Measurements from ENCODE around the gene OR52K1.

Gene OR52K1

DNA sequence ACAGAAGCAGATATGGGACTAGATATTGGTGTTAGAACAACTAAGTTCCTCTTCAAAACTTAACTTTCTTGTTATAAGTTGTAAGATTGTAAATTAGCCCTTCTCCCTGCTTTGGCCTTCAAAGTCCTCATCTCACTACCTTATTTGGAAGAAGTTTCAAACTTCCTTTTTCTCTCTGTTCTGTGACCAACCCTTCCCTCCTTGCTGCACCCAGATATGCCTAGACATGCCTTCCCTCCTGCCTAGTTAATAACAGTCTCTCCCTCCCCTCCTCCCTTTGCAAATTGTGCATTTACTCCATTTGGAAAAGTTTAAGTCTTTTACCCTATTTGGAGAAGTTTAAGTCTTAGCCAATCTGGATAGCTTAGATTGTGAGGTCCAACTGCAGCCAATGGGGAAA, 28.4 kb upstream of the OR52K1 start:
- TF ChIP-seq, protein P1, sequence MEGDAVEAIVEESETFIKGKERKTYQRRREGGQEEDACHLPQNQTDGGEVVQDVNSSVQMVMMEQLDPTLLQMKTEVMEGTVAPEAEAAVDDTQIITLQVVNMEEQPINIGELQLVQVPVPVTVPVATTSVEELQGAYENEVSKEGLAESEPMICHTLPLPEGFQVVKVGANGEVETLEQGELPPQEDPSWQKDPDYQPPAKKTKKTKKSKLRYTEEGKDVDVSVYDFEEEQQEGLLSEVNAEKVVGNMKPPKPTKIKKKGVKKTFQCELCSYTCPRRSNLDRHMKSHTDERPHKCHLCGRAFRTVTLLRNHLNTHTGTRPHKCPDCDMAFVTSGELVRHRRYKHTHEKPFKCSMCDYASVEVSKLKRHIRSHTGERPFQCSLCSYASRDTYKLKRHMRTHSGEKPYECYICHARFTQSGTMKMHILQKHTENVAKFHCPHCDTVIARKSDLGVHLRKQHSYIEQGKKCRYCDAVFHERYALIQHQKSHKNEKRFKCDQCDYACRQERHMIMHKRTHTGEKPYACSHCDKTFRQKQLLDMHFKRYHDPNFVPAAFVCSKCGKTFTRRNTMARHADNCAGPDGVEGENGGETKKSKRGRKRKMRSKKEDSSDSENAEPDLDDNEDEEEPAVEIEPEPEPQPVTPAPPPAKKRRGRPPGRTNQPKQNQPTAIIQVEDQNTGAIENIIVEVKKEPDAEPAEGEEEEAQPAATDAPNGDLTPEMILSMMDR (IDR thresholded peaks at IDR 0.05; ENCODE audit: low read depth, low read length), result no peak
- no peak overlapping the region for H3K4me3 ChIP-seq (ENCODE audit: low read depth, low read length)

DNA sequence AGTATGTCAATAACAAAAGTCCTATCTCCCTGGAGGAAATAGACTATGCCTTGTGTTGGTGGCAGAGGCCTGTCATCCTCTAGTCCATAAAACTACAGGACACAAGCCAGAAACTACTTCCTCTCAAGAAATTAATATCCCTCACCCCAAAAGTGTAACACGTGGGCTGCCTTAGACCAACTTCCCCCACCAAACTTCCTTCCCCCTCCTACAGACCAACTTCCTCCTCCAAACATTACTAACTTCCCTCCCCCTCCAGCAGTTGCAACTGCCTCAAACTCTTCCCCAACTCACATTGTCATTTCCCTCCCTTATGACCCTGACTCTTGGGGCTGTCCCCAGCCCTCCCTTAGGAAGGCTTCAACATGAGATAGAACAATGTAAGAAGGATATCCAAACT, 27.0 kb upstream of the OR52K1 start:
- TF ChIP-seq, protein P1 (IDR thresholded peaks at IDR 0.05; ENCODE audit: low read depth, low read length), result no peak
- H3K4me3 ChIP-seq (ENCODE audit: low read depth, low read length), result no peak overlapping the region

DNA sequence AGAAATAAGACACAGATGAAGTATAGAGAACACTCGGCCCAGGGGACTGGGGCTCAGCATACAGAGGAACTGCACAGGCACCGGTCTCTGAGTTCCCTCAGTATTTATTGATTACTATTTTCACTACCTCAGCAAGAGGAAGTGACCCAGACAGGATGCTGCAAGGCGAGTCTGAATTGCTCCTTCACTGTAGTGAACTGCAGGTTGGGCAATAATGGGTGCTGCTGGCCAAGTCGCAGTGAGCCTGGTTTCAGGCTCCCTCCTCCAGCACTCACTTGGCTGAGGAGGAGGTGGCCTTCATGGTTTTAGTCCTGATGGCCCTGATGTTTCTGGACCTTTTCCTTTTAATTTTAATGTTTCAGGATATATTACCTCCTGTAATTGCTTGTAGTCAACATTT, 22.9 kb upstream of the OR52K1 start:
- TF ChIP-seq, protein P1 (IDR thresholded peaks at IDR 0.05; ENCODE audit: low read depth, low read length), result no peak
- no peak overlapping the region for H3K4me3 ChIP-seq (ENCODE audit: low read depth, low read length)

DNA sequence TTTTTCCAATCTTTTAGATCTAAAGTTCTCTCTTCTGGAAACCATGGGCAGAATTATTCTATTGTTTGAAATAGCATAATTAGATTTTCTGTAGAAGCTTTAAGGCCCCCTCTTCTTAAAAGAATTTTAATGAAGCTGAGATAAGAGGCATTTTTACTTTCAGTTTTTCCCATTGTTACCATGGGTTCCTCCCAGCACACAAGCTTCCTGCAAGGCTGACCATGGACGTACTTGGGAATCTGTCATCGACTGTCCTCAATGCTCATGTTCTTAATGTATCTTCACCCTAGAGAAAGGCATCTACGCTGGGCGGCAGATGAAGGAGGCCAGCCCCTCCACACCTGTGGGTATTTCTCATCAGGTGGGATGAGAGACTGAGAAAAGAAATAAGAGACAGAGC, 22.3 kb upstream of the OR52K1 start:
- H3K4me3 ChIP-seq (ENCODE audit: low read depth, low read length), result no peak overlapping the region
- TF ChIP-seq, protein P1 (IDR thresholded peaks at IDR 0.05; ENCODE audit: low read depth, low read length), result no peak

DNA sequence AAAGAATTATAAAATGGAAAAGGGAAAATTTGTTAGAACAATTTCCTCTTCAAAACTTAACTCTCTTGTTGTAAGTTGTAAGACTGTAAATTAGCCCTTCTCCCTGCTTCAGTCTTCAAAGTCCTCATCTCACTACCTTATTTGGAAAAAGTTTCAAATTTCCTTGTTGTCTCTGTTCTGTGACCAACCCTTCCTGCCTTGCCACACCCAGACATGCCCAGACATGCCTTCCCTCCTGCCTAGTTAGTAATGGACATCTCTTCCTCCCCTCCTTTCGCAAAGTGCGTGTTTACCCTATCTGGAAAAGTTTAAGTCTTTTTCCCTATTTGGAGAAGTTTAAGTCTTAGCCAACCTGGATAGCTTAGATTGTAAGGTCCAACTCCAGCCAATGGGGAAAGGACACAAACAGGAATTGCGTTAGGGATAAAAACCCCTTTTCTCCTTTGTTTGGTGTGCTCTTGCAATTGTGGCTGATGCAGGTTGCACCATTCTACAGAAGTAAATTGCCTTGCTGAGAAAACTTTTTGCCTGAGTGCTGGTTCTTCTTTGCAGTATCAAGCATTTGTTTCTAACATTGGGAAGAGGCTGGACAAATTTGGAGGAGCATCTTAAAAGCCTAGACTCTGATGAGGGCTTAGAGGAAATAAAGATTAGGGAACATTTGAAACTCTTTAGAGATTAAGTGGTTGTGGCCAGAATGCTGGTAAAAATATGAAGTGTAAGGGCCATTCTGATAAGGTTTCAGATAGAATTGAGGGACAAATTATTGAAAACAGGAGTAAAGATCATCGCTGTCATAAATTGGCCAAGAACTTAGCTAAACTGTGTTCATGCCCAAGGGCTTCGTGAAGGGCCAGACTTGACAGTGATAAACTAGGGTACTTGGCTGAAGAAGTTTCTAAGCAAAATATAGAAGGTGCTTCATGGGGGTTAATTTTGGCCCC, 18.0 kb upstream of the OR52K1 start:
- no peak overlapping the region for H3K4me3 ChIP-seq (ENCODE audit: low read depth, low read length)

DNA sequence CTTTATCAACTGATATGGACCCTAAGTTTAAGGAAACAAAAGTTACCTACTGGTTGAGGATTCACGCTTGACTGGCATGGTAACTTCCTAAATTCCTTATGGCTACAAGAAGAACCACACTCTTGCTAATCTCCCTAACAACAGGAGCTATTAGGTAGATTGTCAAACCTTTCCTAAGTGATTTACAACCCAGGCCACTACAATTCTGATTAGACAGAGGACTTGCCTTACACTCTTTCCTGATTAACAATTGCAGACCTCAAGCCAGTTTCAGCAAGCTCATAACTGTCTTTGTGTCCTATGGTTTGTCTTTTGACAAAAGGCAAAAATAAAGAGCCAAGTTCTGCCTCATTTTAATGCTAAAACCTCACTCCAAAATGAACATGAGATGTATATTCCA, 17.0 kb upstream of the OR52K1 start:
- no peak overlapping the region for H3K4me3 ChIP-seq (ENCODE audit: low read depth, low read length)
- TF ChIP-seq, protein P1 (IDR thresholded peaks at IDR 0.05; ENCODE audit: low read depth, low read length), result no peak

More for the DNA sequence above, 18.0 kb upstream of the OR52K1 start:
- TF ChIP-seq, protein P1 (IDR thresholded peaks at IDR 0.05; ENCODE audit: low read depth, low read length), result no peak

DNA sequence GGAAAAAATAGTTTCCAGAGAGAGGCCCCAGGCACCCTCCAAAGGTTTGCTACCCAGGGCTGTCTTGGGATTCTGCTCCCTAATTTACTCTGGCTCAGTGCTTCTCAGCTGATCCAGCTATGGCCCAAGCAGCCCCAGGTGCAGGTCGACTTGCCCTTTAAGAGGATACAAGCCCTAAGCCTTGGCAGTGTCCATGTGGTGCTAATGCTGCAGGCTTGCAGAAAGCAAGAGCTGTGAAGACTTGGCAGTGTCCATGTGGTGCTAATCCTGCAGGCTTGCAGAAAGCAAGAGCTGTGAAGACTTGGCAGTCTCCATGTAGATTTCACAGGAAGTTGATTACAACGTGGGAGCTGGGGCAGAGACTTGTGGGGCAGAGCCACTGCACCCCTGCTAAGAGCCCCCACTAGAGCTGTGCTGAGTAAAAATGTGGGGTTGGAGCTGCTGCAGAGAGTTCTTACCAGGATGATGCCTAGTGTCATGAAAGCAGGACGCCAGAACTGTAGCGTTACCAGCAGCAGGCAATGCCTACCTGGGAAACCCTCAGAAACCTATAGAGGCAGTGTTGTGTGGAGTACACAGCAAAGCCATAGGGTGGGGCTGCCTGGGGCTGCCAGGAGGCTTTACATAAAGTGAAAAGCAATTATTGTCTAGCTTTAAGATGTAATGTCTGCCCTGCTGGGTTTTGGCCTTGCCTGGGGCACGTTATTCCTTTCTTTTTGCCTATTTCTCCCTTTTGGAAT, 16.1 kb upstream of the OR52K1 start:
- no peak overlapping the region for H3K4me3 ChIP-seq (ENCODE audit: low read depth, low read length)
- TF ChIP-seq, protein P1 (IDR thresholded peaks at IDR 0.05; ENCODE audit: low read depth, low read length), result no peak
